HG03354 (cell line): ENCODE measurements around the gene MFSD12.

Experiments
- ATAC-seq: cut with Tn5 transposase; IDR thresholded peaks from one replicate; pipeline ENCODE4 v1.9.1; 2021; ENCODE audit warnings: mild to moderate bottlenecking; ENCODE audit not compliant: unreplicated experiment, poor library complexity, severe bottlenecking

MFSD12 gene

DNA sequence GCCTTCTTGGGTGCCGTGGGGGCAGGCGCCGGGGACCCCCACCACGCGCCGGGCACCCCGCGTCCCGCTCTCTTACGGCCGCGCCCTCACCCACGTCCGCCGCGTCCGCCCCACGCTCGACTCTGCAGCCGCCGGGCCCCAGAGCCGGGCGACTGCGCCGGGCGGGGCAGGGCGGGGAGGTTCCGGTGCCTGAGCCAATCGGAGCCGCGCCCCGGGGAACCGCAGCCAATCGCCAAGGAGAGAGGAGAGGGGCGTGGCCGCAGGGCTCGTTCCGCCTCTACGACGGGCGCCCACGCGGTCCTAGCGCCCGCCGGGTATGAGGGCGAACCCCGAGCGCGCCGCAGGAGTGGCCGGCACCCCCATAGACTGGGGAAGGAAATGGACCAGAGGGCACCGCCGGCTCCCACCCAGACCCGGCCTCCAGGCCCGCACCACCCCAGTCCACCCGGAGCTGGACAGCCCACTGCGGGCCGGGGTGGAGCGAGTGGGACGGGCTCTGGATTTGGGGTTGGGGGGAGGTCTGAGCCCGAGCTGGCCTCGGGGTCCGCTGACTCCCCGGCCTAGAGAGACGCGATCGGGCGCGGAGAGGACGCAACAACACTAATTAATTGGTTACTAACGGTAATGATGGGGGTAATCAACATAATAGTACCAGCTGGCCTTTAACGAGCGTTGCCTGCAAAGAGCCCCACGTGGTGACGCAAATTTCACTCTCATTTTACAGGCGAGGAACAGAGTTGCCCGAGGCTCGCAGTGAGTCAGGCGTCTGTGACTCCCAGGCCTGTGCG, at the start of gene MFSD12:
MFSD12 (minus strand) TSS at position 126 of the 788 bp plus-strand sequence. CDS start 183 bp downstream, outside the sequence.
- peak; percentile 83 for ATAC-seq

- ATAC-seq = no peak
These were observed 49.4 kb upstream of the MFSD12 start, which contains the start of gene TBXA2R for GRCh38 chr19:3606690-3607289. Gene TBXA2R, minus strand, starts transcription at chr19:3606875. Its CDS starts 6,241 bp downstream, at chr19:3600634.

- ATAC-seq = no peak
These were observed 48.8 kb upstream of the MFSD12 start for GRCh38 chr19:3606174-3606689.

GRCh38 chr19:3605770-3606169, 48.4 kb upstream of the MFSD12 start:
- ATAC-seq = no peak

DNA sequence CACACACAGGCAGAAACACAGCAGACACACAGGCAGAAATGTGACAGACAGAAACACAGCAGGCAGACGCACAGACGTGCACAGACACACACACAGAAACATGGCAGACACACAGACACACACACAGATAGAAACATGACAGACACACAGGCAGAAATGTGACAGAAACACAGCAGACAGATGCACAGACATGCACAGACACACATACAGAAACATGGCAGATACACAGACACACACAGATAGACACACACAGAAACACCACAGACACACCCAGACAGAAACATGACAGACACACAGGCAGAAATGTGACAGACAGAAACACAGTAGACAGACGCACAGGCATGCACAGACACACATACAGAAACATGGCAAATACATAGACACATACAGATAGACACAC, 48.0 kb upstream of the MFSD12 start:
- ATAC-seq = no peak

- no peak for ATAC-seq
These were observed 47.6 kb upstream of the MFSD12 start for GRCh38 chr19:3604987-3605343.

GRCh38 chr19:3604227-3604986, 47.0 kb upstream of the MFSD12 start:
- ATAC-seq = no peak

- ATAC-seq = no peak
These were observed 45.9 kb upstream of the MFSD12 start for GRCh38 chr19:3603121-3603811.

DNA sequence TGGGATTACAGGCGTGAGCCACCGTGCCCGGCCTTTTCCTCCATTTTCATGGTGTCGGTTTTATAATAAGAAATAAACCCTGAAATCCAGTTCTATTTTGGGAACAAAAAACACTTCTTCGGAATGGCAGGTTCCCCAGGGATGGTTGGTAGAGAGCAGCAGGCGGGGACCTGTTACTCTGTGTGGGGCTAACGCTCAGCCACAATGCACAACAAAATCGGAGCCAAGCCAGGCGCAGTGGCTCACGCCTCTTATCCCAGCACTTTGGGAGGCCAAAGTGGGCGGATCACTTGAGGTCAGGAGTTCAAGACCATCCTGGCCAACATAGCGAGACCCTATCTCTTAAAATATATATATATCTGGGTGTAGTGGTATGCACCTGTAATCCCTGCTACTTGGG, 43.6 kb upstream of the MFSD12 start:
- ATAC-seq = no peak

GRCh38 chr19:3599776-3600187, 42.4 kb upstream of the MFSD12 start:
- no peak for ATAC-seq

DNA sequence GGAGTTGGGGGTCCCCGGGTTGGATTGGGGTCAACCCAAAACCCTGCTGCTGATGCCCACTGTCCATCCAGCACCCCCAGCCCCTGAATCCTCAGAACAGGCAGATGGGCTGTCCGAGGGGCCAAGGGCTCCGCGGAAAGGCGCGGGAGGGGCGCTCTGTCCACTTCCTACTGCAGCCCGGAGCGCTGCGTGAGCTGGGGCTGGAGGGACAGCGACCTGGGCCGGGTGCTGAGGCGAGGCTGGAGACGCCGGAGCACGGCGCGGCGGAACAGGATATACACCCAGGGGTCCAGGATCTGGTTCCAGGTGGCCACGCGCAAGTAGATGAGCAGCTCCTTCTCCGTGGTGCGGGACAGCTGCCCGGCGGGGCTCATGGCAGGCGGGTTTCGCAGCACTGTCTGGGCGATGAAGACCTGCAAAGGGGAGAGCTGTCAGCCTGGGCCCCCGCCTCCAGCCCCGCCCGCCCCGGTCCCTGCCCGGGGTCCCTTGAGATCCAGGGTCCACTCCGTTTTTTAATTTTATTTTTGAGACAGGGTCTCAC, 38.2 kb upstream of the MFSD12 start:
- no peak for ATAC-seq

GRCh38 chr19:3593156-3593555, 35.8 kb upstream of the MFSD12 start:
- no peak for ATAC-seq

DNA sequence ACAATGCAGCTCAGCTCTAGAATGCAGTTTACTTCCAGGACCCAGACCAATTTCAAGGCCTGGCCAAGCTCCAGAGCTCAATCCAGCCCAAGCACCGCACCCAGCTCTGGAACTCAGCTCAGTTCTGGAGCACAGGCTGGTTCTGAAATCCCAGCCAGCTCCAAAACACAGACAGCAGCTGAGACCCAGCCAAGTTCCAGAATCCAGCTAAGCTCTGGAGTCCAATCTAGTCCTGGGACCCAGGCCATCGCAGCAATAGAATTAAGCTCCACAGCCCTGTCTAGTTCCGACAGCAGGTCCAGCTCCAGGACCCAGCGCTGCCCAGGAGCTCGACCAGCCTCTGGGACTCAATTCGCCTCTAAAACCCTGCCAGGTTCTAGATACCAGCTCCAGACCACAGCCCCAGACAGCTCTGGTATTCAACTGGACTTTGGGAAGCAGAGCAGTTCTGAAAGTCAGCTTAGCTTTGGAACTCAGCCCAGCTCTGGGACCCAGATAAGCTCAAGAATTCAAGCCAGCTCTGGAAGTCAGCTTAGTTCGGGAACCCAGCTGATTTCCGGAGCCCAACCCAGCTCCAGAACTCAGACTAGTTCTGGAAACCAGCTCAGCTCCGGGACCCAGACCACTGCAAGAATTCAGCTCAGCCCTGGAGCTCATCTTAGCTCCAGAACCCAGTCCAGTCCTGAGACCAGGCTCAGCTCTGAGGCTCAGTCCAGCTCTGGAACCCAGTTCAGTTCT, 34.7 kb upstream of the MFSD12 start:
- ATAC-seq = no peak

DNA sequence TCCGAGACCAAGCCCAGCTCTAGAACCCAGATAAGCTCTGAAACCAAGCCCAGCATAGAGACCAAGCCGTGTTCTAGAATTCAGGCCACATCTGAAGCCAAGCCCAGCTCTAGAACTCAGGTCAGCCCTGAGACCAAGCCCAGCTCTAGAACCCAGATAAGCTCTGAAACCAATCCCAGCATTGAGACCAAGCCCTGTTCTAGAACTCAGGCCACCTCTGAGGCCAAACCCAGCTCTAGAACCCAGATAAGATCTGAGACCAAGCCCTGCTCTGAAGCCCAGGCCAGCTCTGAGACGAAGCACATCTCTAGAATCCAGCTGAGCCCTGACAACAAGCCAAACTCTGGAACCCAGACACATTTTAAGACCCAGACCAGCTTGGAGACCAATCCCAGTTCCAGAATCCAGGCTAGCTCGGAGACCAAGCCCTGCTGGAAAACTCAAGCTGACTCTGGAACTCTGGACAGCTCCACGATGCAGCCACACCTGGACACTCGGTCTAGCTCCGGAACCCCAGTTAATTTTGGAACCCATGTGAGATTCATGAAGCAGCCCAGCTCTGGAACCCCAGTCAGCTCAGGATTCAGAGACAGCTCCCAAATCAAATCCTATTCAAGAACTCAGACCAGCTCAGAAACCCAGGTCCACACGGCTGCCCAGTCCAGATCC, 33.7 kb upstream of the MFSD12 start:
- ATAC-seq = no peak

GRCh38 chr19:3589949-3590348, 32.6 kb upstream of the MFSD12 start:
- no peak for ATAC-seq

DNA sequence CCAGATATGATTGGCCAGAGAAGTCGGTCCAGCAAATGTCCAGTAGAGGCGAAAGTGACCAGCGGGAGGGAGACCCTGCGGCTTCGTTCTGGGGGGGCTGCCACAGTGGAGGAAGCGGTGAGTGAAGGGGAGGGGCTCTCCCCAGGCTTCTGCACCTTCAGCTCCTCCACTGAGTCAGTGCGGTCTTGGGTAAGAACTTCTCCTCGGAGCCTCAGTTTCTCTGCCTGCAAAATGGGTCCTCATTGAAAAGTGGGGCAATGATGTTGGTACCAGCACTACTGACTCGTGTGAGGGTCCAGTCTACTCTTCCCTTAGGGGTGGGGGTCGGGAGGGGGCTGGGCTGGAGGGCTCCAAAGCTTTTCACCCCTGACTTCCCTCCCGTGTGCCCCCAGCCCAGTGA, 32.1 kb upstream of the MFSD12 start:
- no peak for ATAC-seq

DNA sequence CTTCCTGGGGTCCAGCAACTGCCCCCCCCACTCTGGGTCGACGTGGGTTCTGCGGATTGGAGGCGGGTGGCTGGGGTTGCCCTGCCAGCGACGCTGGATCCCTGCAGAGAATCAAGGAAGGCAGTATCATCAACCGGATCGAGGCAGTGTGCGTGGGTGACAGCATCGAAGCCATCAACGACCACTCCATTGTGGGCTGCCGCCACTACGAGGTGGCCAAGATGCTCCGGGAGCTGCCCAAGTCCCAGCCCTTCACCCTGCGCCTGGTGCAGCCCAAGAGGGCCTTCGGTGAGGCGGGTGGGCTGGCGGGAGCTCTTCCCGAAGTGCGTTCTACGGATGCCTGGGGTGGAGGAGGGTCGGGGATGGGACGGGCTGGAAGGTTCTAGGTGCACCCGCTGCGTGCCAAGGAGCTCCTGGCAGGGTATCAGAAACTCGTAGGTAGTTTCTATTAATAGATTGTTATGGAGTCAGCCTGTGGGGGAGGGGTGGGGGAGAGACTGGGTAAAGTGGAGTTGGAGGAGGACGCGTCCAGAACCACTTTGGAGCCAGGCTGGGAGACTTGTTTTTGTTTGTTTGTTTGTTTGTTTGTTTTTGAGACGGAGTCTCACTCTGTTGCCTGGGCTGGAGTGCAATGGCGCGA, 29.4 kb upstream of the MFSD12 start:
- ATAC-seq = no peak

DNA sequence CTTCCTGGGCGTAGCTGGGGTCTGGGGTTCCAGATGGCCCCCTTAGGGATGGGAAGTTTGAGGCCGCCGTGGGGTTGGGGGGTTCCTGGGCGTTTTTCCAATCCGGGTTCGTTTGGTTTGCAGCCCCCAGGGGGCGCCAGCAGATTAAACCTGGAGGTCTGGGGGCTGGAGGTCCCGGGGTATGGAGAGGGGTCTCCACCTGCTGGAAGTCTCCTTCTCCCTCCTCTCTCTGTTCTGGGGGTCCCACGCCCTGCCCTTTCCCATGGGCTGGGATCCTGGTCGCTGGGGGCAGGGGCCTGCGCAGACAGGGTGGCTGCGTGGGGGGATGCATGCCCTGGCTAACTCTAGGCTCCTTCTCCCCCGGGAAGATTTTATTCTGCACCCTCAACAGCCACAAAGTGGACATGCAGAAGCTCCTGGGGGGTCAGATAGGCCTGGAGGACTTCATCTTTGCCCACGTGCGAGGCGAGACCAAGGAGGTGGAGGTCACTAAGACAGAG, 28.8 kb upstream of the MFSD12 start:
- no peak for ATAC-seq
